Upper lobe of left lung (tissue), 6 donors: ENCODE measurements around the gene ZNF560. TPM values are rescaled to one million over a fixed set of nuclear protein-coding genes. Genes with fewer than 3 reads are reported as not detected.
"Not testable (repeated sequence)": the region's sequence is repeated elsewhere in the genome, so short reads cannot be mapped to it uniquely, and the experiment has no call there.

Experiments
- ATAC-seq, 2 donors: fragments of 200-7000 bp; cut with Tn5 transposase; one replicate each; pipeline ENCODE4 v1.9.1; 2022; ENCODE audit warnings: mild to moderate bottlenecking in 2 of 2, moderate library complexity in 2 of 2; ENCODE audit not compliant: low FRiP score in 2 of 2
- DNase-seq, 2 donors: peaks; one replicate each; pipeline ENCODE4 v3.0.0-alpha.2; 2019 to 2020
- H3K27ac ChIP-seq, 4 donors: fragments of 200-600 bp; sonication (generic); one replicate each; pipeline ENCODE4 v1.5.1; 2016 to 2019
- H3K27me3 ChIP-seq, 4 donors: fragments of 200-600 bp; sonication (generic); one replicate each; pipeline ENCODE4 v1.5.1; 2017 to 2019
- H3K36me3 ChIP-seq, 4 donors: fragments of 200-600 bp; sonication (generic); one replicate each; pipeline ENCODE4 v1.5.1; 2016 to 2019
- H3K4me1 ChIP-seq, 4 donors: fragments of 200-600 bp; sonication (generic); one replicate each; pipeline ENCODE4 v1.5.1; 2018 to 2019
- H3K4me3 ChIP-seq, 4 donors: fragments of 200-600 bp; sonication (generic); one replicate each; pipeline ENCODE4 v1.5.1; 2017 to 2019; ENCODE audit warnings: mild to moderate bottlenecking in 2 of 4, moderate library complexity in 1 of 4
- H3K9me3 ChIP-seq, 4 donors: fragments of 200-600 bp; sonication (generic); one replicate each; pipeline ENCODE4 v1.5.1; 2018 to 2019
- CTCF ChIP-seq, 6 experiments: fragments of 450-650 bp in 4 of 6; fragments of 200-600 bp in 2 of 6; sonication (generic) in 2 of 6; IDR thresholded peaks; one replicate each; pipeline ENCODE4 v1.5.1; 2016 to 2019; ENCODE audit warnings: antibody characterized with exemption in 6 of 6
- EP300 ChIP-seq, 4 donors: sonication (generic); formaldehyde crosslinking; IDR thresholded peaks; one replicate each; pipeline ENCODE4 v1.5.1; 2017; ENCODE audit warnings: antibody characterized with exemption in 4 of 4, control low read depth in 2 of 4
- POLR2A ChIP-seq, 4 donors: fragments of 450-650 bp; IDR thresholded peaks; one replicate each; pipeline ENCODE4 v1.5.1; 2016 to 2017; ENCODE audit warnings: antibody characterized with exemption in 4 of 4, mild to moderate bottlenecking in 2 of 4
- POLR2AphosphoS5 ChIP-seq, 2 donors: sonication (generic); formaldehyde crosslinking; IDR thresholded peaks; one replicate each; pipeline ENCODE4 v1.5.1; 2017; ENCODE audit warnings: antibody characterized with exemption in 2 of 2
- WGBS, 2 donors: methylation state at CpG; one replicate each; pipeline ENCODE4 v1.1.5; 2017 to 2018; 5-methylcytosine and 5-hydroxymethylcytosine counted together
- total RNA-seq, 6 donors: library from RNA; depleted of rRNA in 4 of 6; stranded (reverse); fragments of >200 nt in 4 of 6; gene quantifications; one replicate each; pipeline versions ENCODE4 v1.1.0 to v1.2.1, GENCODE V29; 2016 to 2021
- donor health status: DM: no; HTN: no; CAD: no; lungs with moderate emphysema.
- donor health status: DM: no; HTN: yes; CAD: no; lungs with severe emphysema.

ZNF560 gene
- total RNA-seq = not detected

DNA sequence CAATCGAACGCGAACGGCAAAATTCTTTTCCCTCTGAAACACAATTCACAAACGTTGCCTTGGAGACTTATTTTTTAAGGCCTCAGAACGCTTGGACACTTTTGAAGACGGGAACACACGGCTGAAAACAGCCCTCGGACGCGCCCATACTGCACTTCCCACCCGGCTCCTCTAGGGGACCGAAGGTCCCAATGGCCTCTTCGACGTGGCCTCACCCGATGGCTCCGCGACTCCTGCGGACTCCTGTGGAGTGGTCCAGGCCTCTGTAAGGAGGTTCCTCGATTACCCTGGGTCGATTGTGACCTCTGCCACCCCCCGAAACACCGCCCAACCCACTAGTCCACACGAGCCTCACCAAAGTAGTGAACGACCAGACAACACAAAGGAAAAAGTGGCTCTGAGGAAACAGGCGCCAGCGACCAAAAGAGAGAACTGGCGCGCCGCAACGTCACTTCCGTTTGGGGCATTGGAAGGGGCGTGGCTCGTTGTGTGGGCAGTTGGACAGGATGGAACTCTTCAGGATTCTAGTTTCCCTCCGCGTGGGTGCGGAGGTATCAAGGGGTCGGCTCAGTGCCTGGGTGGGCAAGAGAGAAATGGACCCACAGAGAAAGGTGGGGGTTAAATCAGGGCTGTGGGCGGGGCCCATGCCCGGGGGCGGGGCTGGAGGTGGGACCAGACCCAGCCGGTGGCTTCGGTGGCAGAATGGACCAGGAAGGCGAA is at the start of gene ZNF560:
Gene ZNF560, minus strand, starts transcription at position 434 of the 720 bp plus-strand sequence. CDS start 23,303 bp downstream, outside the sequence.
- DNase-seq = peak in 1 of 2 donors; percentile 61
- H3K9me3 ChIP-seq = peaks cover 31 to 72% (median 61%) of the 10 kb centered on the region in 4 donors
- ATAC-seq = no peak
- no peaks in the 10 kb centered on the region for H3K27me3 ChIP-seq
- H3K36me3 ChIP-seq = no peaks in the 10 kb centered on the region
- TF ChIP-seq POLR2A (IDR thresholded peaks at IDR 0.05) = no peak
- TF ChIP-seq CTCF (IDR thresholded peaks at IDR 0.05) = peak in 1 of 6 experiments; percentile 17
- no peak for TF ChIP-seq POLR2AphosphoS5 (IDR thresholded peaks at IDR 0.05)
- TF ChIP-seq EP300 (IDR thresholded peaks at IDR 0.05) = no peak
- 6 to 8% methylated on average over 22 to 44 of the region's 44 CpGs for WGBS, 2 donors
- no peaks in the 10 kb centered on the region for H3K4me1 ChIP-seq
- no peak within 1 kb of the TSS for H3K27ac ChIP-seq
- H3K4me3 ChIP-seq = no peak within 1 kb of the TSS

- TF ChIP-seq POLR2AphosphoS5 (IDR thresholded peaks at IDR 0.05) = no peak
- no peak for TF ChIP-seq CTCF (IDR thresholded peaks at IDR 0.05)
- no peak for TF ChIP-seq POLR2A (IDR thresholded peaks at IDR 0.05)
- TF ChIP-seq EP300 (IDR thresholded peaks at IDR 0.05) = no peak
- WGBS, 2 donors = 88% methylated on average over 8 of the region's 11 CpGs; no CpG with 5 or more reads in 1 of the 2 donors
- peaks cover 0 to 39% (median 13%) of the 10 kb centered on the region in 4 donors for H3K9me3 ChIP-seq
- H3K27me3 ChIP-seq = no peaks in the 10 kb centered on the region
- ATAC-seq = peak in 1 of 2 donors; percentile 40
- H3K36me3 ChIP-seq = no peaks in the 10 kb centered on the region
- DNase-seq = peak in 1 of 2 donors; percentile 36
- no peak overlapping the region for H3K27ac ChIP-seq
- no peak overlapping the region for H3K4me3 ChIP-seq
- no peaks in the 10 kb centered on the region for H3K4me1 ChIP-seq
Observed at GRCh38 chr19:9547870-9548269, 49.5 kb upstream of the ZNF560 start.

GRCh38 chr19:9541281-9541680 is 42.9 kb upstream of the ZNF560 start:
- peaks cover 5 to 18% (median 14%) of the 10 kb centered on the region in 4 donors for H3K4me1 ChIP-seq
- not testable (repeated sequence) for H3K27me3 ChIP-seq, ATAC-seq, H3K27ac ChIP-seq, H3K36me3 ChIP-seq, H3K9me3 ChIP-seq, H3K4me3 ChIP-seq
- peak in 1 of 2 donors; percentile 51 for DNase-seq
- 62 to 92% methylated on average over 3 to 12 of the region's 12 CpGs for WGBS, 2 donors

DNA sequence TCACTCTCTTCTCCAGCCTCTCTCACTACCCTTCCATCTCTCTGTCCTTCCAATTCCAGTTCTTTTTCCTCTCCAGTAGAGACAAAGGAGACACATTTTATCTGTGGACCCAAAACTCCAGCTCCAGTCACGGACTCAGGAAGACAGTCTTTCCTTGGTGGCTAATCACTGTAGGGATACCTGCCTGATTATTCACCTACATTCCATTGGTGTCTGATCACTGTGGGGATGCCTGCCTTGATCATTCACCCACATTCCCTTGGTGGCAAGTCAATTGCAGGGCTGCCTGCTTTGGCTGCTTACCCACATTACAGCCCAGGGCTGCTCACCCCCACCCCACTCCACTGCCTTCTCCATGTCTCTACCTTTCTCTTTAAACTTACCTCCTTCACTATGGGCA is 41.5 kb upstream of the ZNF560 start:
- Histone ChIP-seq H3K9me3 (peaks cover 0 to 14% (median 12%) of the 10 kb centered on the region in 4 donors), H3K4me1 (peaks cover 5 to 18% (median 14%) of the 10 kb centered on the region in 4 donors), H3K36me3 (peaks cover 10 to 18% (median 13%) of the 10 kb centered on the region in 4 donors)
- H3K27me3 ChIP-seq, ATAC-seq, H3K27ac ChIP-seq, H3K4me3 ChIP-seq, DNase-seq: not testable (repeated sequence)
- WGBS, 2 donors = 100% methylated on average over 1 of the region's 1 CpG

DNA sequence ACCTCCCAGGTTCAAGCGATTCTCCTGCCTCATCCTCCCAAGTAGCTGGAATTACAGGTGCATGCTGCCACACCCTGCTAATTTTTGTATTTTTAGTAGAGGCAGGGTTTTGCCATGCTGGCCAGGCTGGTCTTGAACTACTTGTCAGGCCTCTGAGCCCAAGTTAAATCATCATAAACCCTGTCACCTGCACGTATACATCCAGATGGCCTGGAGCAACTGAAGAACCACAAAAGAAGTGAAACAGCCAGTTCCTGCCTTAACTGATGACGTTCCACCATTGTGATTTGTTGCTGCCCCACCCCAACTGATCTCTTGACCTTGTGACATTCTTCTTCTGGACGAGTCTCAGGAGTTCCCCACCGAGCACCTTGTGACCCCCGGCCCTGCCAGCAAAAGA is 40.8 kb upstream of the ZNF560 start:
- H3K4me3 ChIP-seq = peak overlapping the region in 2 of 4 donors; percentile 66 to 80
- WGBS, 2 donors = 90 to 93% methylated on average over 6 of the region's 6 CpGs
- DNase-seq, H3K27me3 ChIP-seq, ATAC-seq: not testable (repeated sequence)
- H3K9me3 ChIP-seq = peaks cover 0 to 21% (median 19%) of the 10 kb centered on the region in 4 donors
- peaks cover 5 to 18% (median 14%) of the 10 kb centered on the region in 4 donors for H3K4me1 ChIP-seq
- peaks cover 18 to 26% (median 20%) of the 10 kb centered on the region in 4 donors for H3K36me3 ChIP-seq
- peak overlapping the region; percentile 91 to 98 (median 94) for H3K27ac ChIP-seq

GRCh38 chr19:9538183-9539058 is 40.0 kb upstream of the ZNF560 start, which contains the start of gene ZNF426:
Gene ZNF426, minus strand, starts transcription at chr19:9538645. Its CDS starts 2,413 bp downstream, at chr19:9536232.
- 2 to 4% methylated on average over 20 to 49 of the region's 49 CpGs for WGBS, 2 donors
- ATAC-seq (peak; percentile 93 to 99), DNase-seq (peak; percentile 85 to 93)
- Histone ChIP-seq H3K4me1 (peaks cover 5 to 18% (median 14%) of the 10 kb centered on the region in 4 donors), H3K36me3 (peaks cover 25 to 33% (median 28%) of the 10 kb centered on the region in 4 donors), H3K27me3 (no peaks in the 10 kb centered on the region), H3K27ac (peak within 1 kb of the TSS; percentile 91 to 98 (median 94)), H3K4me3 (peak within 1 kb of the TSS; percentile 66 to 88 (median 74)), H3K9me3 (peaks cover 7 to 29% (median 27%) of the 10 kb centered on the region in 4 donors)
- TF ChIP-seq POLR2A (IDR thresholded peaks at IDR 0.05) = peak in 2 of 4 donors; percentile 50 to 62
- peak; percentile 70 to 76 for TF ChIP-seq POLR2AphosphoS5 (IDR thresholded peaks at IDR 0.05)
- TF ChIP-seq EP300 (IDR thresholded peaks at IDR 0.05) = no peak
- peak in 1 of 6 experiments; percentile 5 for TF ChIP-seq CTCF (IDR thresholded peaks at IDR 0.05)
